Keratinocyte (primary cell): Measurements from ENCODE around the gene NOP9. TPM values are rescaled to one million over a fixed set of nuclear protein-coding genes. Genes with fewer than 3 reads are reported as not detected.

Experiments
- DNase-seq: peaks from one replicate; pipeline ENCODE4 v3.0.0-alpha.2; 2011; ENCODE audit warnings: low read depth, missing footprints, low spot score
- FAIRE-seq: peaks from 2 replicates; lab custom pipeline; 2011; peaks lifted over from hg19 to GRCh38; lab: Jason Lieb, UNC
- H2AFZ ChIP-seq: 2 replicates; pipeline ENCODE4 v1.6.0; 2012; ENCODE audit warnings: low read length, control low read depth, inconsistent platforms; ENCODE audit not compliant: control insufficient read depth
- H3K27ac ChIP-seq: 2 replicates; pipeline ENCODE4 v1.5.1; 2011; ENCODE audit warnings: low read length; ENCODE audit not compliant: control insufficient read depth, insufficient read depth
- H3K27me3 ChIP-seq: 3 replicates; pipeline ENCODE4 v1.6.0; 2011; ENCODE audit warnings: low read length; ENCODE audit not compliant: control insufficient read depth, insufficient read depth; ENCODE audit errors: extremely low read depth
- H3K36me3 ChIP-seq, 2 experiments: 2 replicates in 1 of 2; 3 replicates in 1 of 2; pipeline ENCODE4 v1.5.1; 2011; ENCODE audit warnings: low read length in 2 of 2, mild to moderate bottlenecking in 1 of 2; ENCODE audit not compliant: control insufficient read depth in 2 of 2, insufficient read depth in 2 of 2; ENCODE audit errors: extremely low read depth in 1 of 2
- H3K4me1 ChIP-seq: 3 replicates; pipeline ENCODE4 v1.5.1; 2011; ENCODE audit warnings: low read length; ENCODE audit not compliant: control insufficient read depth, insufficient read depth; ENCODE audit errors: extremely low read depth
- H3K4me2 ChIP-seq: 3 replicates; pipeline ENCODE4 v1.6.0; 2011; ENCODE audit warnings: low read depth, low read length; ENCODE audit not compliant: control insufficient read depth, insufficient read depth; ENCODE audit errors: extremely low read depth
- H3K4me3 ChIP-seq, 3 experiments: fragments of 200-600 bp in 1 of 3; sonication (generic) in 1 of 3; 2 replicates in 2 of 3; 3 replicates in 1 of 3; pipeline ENCODE4 v1.5.1; 2011 to 2016; ENCODE audit warnings: low read length in 3 of 3, mild to moderate bottlenecking in 3 of 3, control low read depth in 2 of 3, inconsistent platforms in 1 of 3, low read depth in 1 of 3, mixed read lengths in 1 of 3, mixed run types in 1 of 3, moderate library complexity in 1 of 3; ENCODE audit not compliant: control insufficient read depth in 2 of 3, insufficient read depth in 2 of 3; ENCODE audit errors: extremely low read depth in 1 of 3
- H3K79me2 ChIP-seq: 2 replicates; pipeline ENCODE4 v1.6.0; 2012; ENCODE audit warnings: low read length; ENCODE audit not compliant: control insufficient read depth, insufficient read depth
- H3K9ac ChIP-seq: 3 replicates; pipeline ENCODE4 v1.6.0; 2011; ENCODE audit warnings: low read length; ENCODE audit not compliant: control insufficient read depth, insufficient read depth; ENCODE audit errors: extremely low read depth
- H3K9me1 ChIP-seq: 3 replicates; pipeline ENCODE4 v1.6.0; 2011; ENCODE audit warnings: low read length; ENCODE audit not compliant: control insufficient read depth, insufficient read depth; ENCODE audit errors: extremely low read depth
- H3K9me3 ChIP-seq: 2 replicates; pipeline ENCODE4 v1.5.1; 2012; ENCODE audit warnings: low read depth, low read length; ENCODE audit not compliant: control insufficient read depth
- H4K20me1 ChIP-seq: 3 replicates; pipeline ENCODE4 v1.6.0; 2011; ENCODE audit warnings: low read length; ENCODE audit not compliant: control insufficient read depth, insufficient read depth; ENCODE audit errors: extremely low read depth
- CTCF ChIP-seq, 3 experiments: IDR thresholded peaks in 1 of 3; conservative IDR thresholded peaks in 1 of 3; optimal IDR thresholded peaks in 1 of 3; 2 replicates in 2 of 3; 3 replicates in 1 of 3; pipeline versions ENCODE3 to v1.5.1; 2011; ENCODE audit warnings: low read length in 3 of 3, mild to moderate bottlenecking in 3 of 3, moderate library complexity in 2 of 3, control low read depth in 1 of 3, inconsistent platforms in 1 of 3; ENCODE audit not compliant: insufficient read depth in 2 of 3; ENCODE audit errors: extremely low read depth in 1 of 3
- EZH2 ChIP-seq: IDR thresholded peaks from one replicate; pipeline ENCODE4 v1.6.1; 2012; ENCODE audit warnings: inconsistent platforms, mild to moderate bottlenecking, low read length, moderate library complexity
- dilution Hi-C: fragments of 300-500 bp; cut with MboI; formaldehyde crosslinking; loops from one replicate; pipeline ENCODE4 v1.7.0; 2020; ENCODE audit warnings: low sequenced_read_pairs; ENCODE audit not compliant: extremely low pct_ligation_motif_present
- polyA plus RNA-seq, 5 experiments: library from polyadenylated mRNA; depleted of rRNA in 3 of 5; stranded (reverse) in 3 of 5; stranded (forward) in 1 of 5; unstranded in 1 of 5; fragments of >200 nt; gene quantifications; 1 replicate in 1 of 5; 2 replicates in 3 of 5; 3 replicates in 1 of 5; pipeline versions ENCODE4 v1.2.1 to v1.2.3, GENCODE V29; 2011 to 2012; ENCODE audit warnings: missing spikeins in 2 of 5, low read depth in 1 of 5, low replicate concordance in 1 of 5

The NOP9 gene
- polyA plus RNA-seq, 1 donor (not counting 4 experiments of a cell fraction or from before 2014, with no cell fraction given): 19.9 TPM

GRCh38 chr14:24342889-24343288 lies 43.2 kb downstream of the NOP9 start:
- H3K9ac ChIP-seq: no peak overlapping the region
- no peak for FAIRE-seq
- peaks cover 7% of the 10 kb centered on the region for H3K4me1 ChIP-seq
- no peaks in the 10 kb centered on the region for H3K79me2 ChIP-seq
- H3K27me3 ChIP-seq: peaks cover 3% of the 10 kb centered on the region
- no peak overlapping the region for H3K4me2 ChIP-seq
- dilution Hi-C loops: no loop called here
- no peak overlapping the region for H3K4me3 ChIP-seq
- TF ChIP-seq EZH2: no peak
- no peak for TF ChIP-seq CTCF (optimal IDR thresholded peaks at IDR 0.05 in 1 of 3, IDR thresholded peaks at IDR 0.05 in 1 of 3, conservative IDR thresholded peaks at IDR 0.05 in 1 of 3; ENCODE audit: extremely low read depth in 1 of 3, insufficient read depth in 2 of 3, low read length in 3 of 3)
- no peaks in the 10 kb centered on the region for H4K20me1 ChIP-seq
- H3K27ac ChIP-seq: no peak overlapping the region
- no peak overlapping the region for H2AFZ ChIP-seq
- H3K9me1 ChIP-seq: no peaks in the 10 kb centered on the region
- no peaks in the 10 kb centered on the region for H3K36me3 ChIP-seq
- no peaks in the 10 kb centered on the region for H3K9me3 ChIP-seq
- DNase-seq: no peak

DNA sequence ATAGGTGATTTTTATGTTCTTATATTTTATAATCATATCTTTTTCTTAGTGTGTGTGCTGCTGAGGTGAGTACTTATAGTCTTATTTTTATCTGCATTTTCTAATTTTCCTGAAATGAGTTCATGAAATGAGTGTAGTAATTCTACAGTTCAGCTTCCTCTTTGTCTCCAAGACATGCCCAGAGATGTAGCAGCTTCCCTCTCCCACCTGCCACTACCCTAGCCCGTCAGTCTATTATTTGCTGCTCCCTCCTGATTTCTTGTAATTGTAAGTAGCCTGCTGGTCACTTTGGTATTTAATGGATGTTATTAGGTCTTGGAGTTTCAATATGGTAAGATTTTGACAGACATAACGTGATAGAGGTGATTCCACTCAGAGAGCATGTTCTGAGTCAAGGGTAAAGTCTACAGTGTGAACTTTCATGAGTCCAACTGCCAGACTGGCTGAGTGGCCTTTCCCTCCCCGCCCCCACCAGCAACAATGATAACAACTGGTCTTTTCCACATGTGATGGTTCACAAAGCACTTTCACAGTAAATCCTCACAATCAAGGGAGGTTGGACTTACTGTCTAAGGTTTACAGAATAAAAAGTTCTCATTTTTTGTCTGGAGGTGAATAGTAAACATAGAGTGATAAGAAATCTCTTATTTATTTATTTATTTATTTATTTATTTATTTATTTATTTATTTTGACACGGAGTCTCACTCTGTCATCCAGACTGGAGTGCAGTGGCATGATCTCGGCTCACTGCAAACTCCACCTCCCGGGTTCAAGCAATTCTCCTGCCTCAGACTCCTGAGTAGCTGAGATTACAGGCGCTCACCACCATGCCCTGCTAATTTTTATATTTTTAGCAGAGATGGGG lies 44.4 kb downstream of the NOP9 start:
- no peak overlapping the region for H2AFZ ChIP-seq
- H3K36me3 ChIP-seq: no peaks in the 10 kb centered on the region
- H3K4me3 ChIP-seq: no peak overlapping the region
- peaks cover 3% of the 10 kb centered on the region for H3K4me1 ChIP-seq
- H3K79me2 ChIP-seq: no peaks in the 10 kb centered on the region
- no peak overlapping the region for H3K4me2 ChIP-seq
- dilution Hi-C loops: no loop called here
- H3K9ac ChIP-seq: no peak overlapping the region
- no peak for DNase-seq
- H4K20me1 ChIP-seq: no peaks in the 10 kb centered on the region
- no peak overlapping the region for H3K27ac ChIP-seq
- TF ChIP-seq EZH2 (no peak), CTCF (optimal IDR thresholded peaks at IDR 0.05 in 1 of 3, IDR thresholded peaks at IDR 0.05 in 1 of 3, conservative IDR thresholded peaks at IDR 0.05 in 1 of 3; ENCODE audit: extremely low read depth in 1 of 3, insufficient read depth in 2 of 3, low read length in 3 of 3) (no peak)
- H3K9me1 ChIP-seq: no peaks in the 10 kb centered on the region
- FAIRE-seq: no peak
- H3K9me3 ChIP-seq: no peaks in the 10 kb centered on the region
- peaks cover under 1% of the 10 kb centered on the region for H3K27me3 ChIP-seq
